Measurements from ENCODE around the gene ATP23. TPM values are rescaled to one million over a fixed set of nuclear protein-coding genes. Genes with fewer than 3 reads are reported as not detected.

Gene ATP23
- total RNA-seq, 1 experiment from 2014 or later, result 9.1 TPM

GRCh38 chr12:57958061-57958657, 16.8 kb downstream of the ATP23 start:
- Histone ChIP-seq H4K20me1 (ENCODE audit: insufficient read depth) (no peaks in the 10 kb centered on the region), H3K27me3 (ENCODE audit: insufficient read depth, low read length) (no peaks in the 10 kb centered on the region), H3K27ac (ENCODE audit: low read depth, low read length) (no peak overlapping the region), H3K79me2 (ENCODE audit: insufficient read depth, low read length) (no peaks in the 10 kb centered on the region), H3K36me3 (ENCODE audit: control insufficient read depth in 1 of 2, insufficient read depth in 2 of 2, low read length in 2 of 2) (peaks cover 2 to 7% of the 10 kb centered on the region in 2 experiments; a peak in 1 of 4 replicates), H2AFZ (ENCODE audit: low read depth, low read length, poor library complexity, severe bottlenecking) (no peak overlapping the region), H3K4me3 (replicated peaks in 1 of 2; ENCODE audit: low read depth in 1 of 2, low read length in 2 of 2) (no peak overlapping the region), H3K9me2 (ENCODE audit: insufficient read depth) (no peaks in the 10 kb centered on the region), H3K9me3 (ENCODE audit: control insufficient read depth in 1 of 2, insufficient read depth in 1 of 2, low read depth in 1 of 2, low read length in 2 of 2) (no peaks in the 10 kb centered on the region), H3K4me1 (ENCODE audit: control insufficient read depth in 1 of 2, insufficient read depth in 2 of 2, low read length in 2 of 2) (no peaks in the 10 kb centered on the region), H3K9ac (ENCODE audit: low read length) (no peak overlapping the region), H3K4me2 (ENCODE audit: low read length) (no peak overlapping the region)
- TF ChIP-seq JUND (IDR thresholded peaks at IDR 0.05) (no peak), ZNF274 (IDR thresholded peaks at IDR 0.05; ENCODE audit: low read depth, low read length) (no peak), EZH2 (IDR thresholded peaks at IDR 0.05) (no peak), POLR2AphosphoS5 (IDR thresholded peaks at IDR 0.05; ENCODE audit: low read depth, low read length) (no peak), RAD21 (IDR thresholded peaks at IDR 0.05; ENCODE audit: low read depth) (no peak)
- ChIA-PET POLR2A (no interaction called here), CTCF (interaction anchor here (0.8 kb wide), 1 partner anchor 19 kb away, joined by 3 read pairs; no protein-coding TSS in a partner anchor), RAD21 (ENCODE audit: low non-redundant PET in 1 of 2, low total read pairs in 2 of 2, uncharacterized antibody in 2 of 2, unreplicated experiment in 2 of 2) (no interaction called here)
- DNase-seq (ENCODE audit: low read depth, low spot score), result no peak
- no peak for ATAC-seq
- BruUV-seq (replicated peaks), result no TSS peak
- intact Hi-C loops (cut with micrococcal nuclease), result no loop called here

GRCh38 chr12:57964421-57964820, 23.1 kb downstream of the ATP23 start:
- Histone ChIP-seq H4K20me1 (ENCODE audit: insufficient read depth) (no peaks in the 10 kb centered on the region), H3K4me1 (ENCODE audit: control insufficient read depth in 1 of 2, insufficient read depth in 2 of 2, low read length in 2 of 2) (no peaks in the 10 kb centered on the region), H3K9me2 (ENCODE audit: insufficient read depth) (no peaks in the 10 kb centered on the region), H3K4me2 (ENCODE audit: low read length) (no peak overlapping the region), H3K9me3 (ENCODE audit: control insufficient read depth in 1 of 2, insufficient read depth in 1 of 2, low read depth in 1 of 2, low read length in 2 of 2) (no peaks in the 10 kb centered on the region), H3K36me3 (ENCODE audit: control insufficient read depth in 1 of 2, insufficient read depth in 2 of 2, low read length in 2 of 2) (no peaks in the 10 kb centered on the region), H3K27me3 (ENCODE audit: insufficient read depth, low read length) (no peaks in the 10 kb centered on the region), H3K4me3 (replicated peaks in 1 of 2; ENCODE audit: low read depth in 1 of 2, low read length in 2 of 2) (no peak overlapping the region), H3K79me2 (ENCODE audit: insufficient read depth, low read length) (no peaks in the 10 kb centered on the region), H3K9ac (ENCODE audit: low read length) (no peak overlapping the region), H3K27ac (ENCODE audit: low read depth, low read length) (no peak overlapping the region), H2AFZ (ENCODE audit: low read depth, low read length, poor library complexity, severe bottlenecking) (no peak overlapping the region)
- BruUV-seq (replicated peaks), result no TSS peak
- DNase-seq (ENCODE audit: low read depth, low spot score), result no peak
- ChIA-PET RAD21 (ENCODE audit: low non-redundant PET in 1 of 2, low total read pairs in 2 of 2, uncharacterized antibody in 2 of 2, unreplicated experiment in 2 of 2) (no interaction called here), POLR2A (no interaction called here), CTCF (no interaction called here)
- intact Hi-C loops (cut with micrococcal nuclease), result no loop called here
- TF ChIP-seq SRF (IDR thresholded peaks at IDR 0.05; ENCODE audit: low read depth) (no peak), ZNF274 (IDR thresholded peaks at IDR 0.05; ENCODE audit: low read depth, low read length) (no peak), SIN3A (IDR thresholded peaks at IDR 0.05; ENCODE audit: low read depth) (no peak), EZH2phosphoT487 (IDR thresholded peaks at IDR 0.05; ENCODE audit: borderline replicate concordance) (no peak)
- ATAC-seq, result no peak
